GM21515 (cell line): Measurements from ENCODE around the gene NRAP.

Experiments used
- ATAC-seq: cut with Tn5 transposase; IDR thresholded peaks from one replicate; pipeline ENCODE4 v1.9.1; 2021; ENCODE audit not compliant: unreplicated experiment

Gene NRAP

GRCh38 chr10:113563306-113564088 lies 100.3 kb downstream of the NRAP start:
- peak; percentile 98 for ATAC-seq

GRCh38 chr10:113562704-113563103 lies 101.1 kb downstream of the NRAP start:
- ATAC-seq: no peak

GRCh38 chr10:113562069-113562468 lies 101.8 kb downstream of the NRAP start:
- ATAC-seq: no peak

- no peak for ATAC-seq
Observed at GRCh38 chr10:113561214-113561613, 102.6 kb downstream of the NRAP start.

GRCh38 chr10:113560071-113560470 lies 103.8 kb downstream of the NRAP start:
- ATAC-seq: no peak

GRCh38 chr10:113557903-113558321 lies 105.9 kb downstream of the NRAP start:
- ATAC-seq: no peak

GRCh38 chr10:113557424-113557862 lies 106.4 kb downstream of the NRAP start:
- no peak for ATAC-seq

GRCh38 chr10:113555751-113556150 lies 108.1 kb downstream of the NRAP start:
- no peak for ATAC-seq

- ATAC-seq: no peak
Observed at GRCh38 chr10:113555245-113555644, 108.6 kb downstream of the NRAP start.

- ATAC-seq: no peak
Observed at GRCh38 chr10:113554214-113554613, 109.6 kb downstream of the NRAP start.

GRCh38 chr10:113553149-113553548 lies 110.7 kb downstream of the NRAP start:
- ATAC-seq: no peak

GRCh38 chr10:113552701-113553100 lies 111.1 kb downstream of the NRAP start, which contains the start of gene HABP2:
Gene HABP2 (plus strand): TSS chr10:113553053. CDS start chr10:113553122, 69 bp downstream.
- no peak for ATAC-seq

- ATAC-seq: no peak
Observed at GRCh38 chr10:113552014-113552413, 111.8 kb downstream of the NRAP start.

GRCh38 chr10:113550365-113550764 lies 113.5 kb downstream of the NRAP start:
- ATAC-seq: no peak

GRCh38 chr10:113549856-113550255 lies 114.0 kb downstream of the NRAP start:
- no peak for ATAC-seq

- no peak for ATAC-seq
Observed at GRCh38 chr10:113547426-113547825, 116.4 kb downstream of the NRAP start.

- no peak for ATAC-seq
Observed at GRCh38 chr10:113544392-113544791, 119.4 kb downstream of the NRAP start.

- ATAC-seq: no peak
Observed at GRCh38 chr10:113543107-113543955, 120.5 kb downstream of the NRAP start.

GRCh38 chr10:113541549-113541927 lies 122.3 kb downstream of the NRAP start:
- ATAC-seq: no peak

- no peak for ATAC-seq
Observed at GRCh38 chr10:113540845-113541548, 122.8 kb downstream of the NRAP start.

GRCh38 chr10:113539789-113540188 lies 124.1 kb downstream of the NRAP start:
- ATAC-seq: no peak
